ENCODE results near the gene CDKAL1. TPM values are rescaled to one million over a fixed set of nuclear protein-coding genes. Genes with fewer than 3 reads are reported as not detected.

The CDKAL1 gene
- total and polyA plus RNA-seq, 10 of the 15 experiments (the other 5 are each of a cell fraction or from before 2014, with no cell fraction given): 10.7 to 26.9 (median 17.3) TPM

DNA sequence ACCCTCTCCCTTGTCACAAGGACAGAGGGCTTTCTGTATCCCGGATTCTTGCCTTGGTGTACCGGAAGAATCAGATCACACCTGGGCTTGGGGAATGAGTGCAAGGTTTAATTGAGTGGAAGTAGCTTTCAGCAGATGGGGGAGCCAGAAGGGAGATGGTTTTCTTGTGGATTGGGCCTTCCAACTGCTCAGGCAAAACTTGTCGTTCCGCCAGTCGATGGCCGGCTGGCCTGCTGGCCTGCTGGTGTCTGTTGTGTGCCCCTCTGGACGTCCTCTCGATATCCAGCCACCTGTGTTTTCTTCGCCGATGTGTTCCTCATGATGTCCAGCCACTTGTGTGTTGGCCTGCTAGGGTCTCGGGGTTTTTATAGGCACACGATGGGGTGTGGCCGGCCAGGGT is 168.1 kb downstream of the CDKAL1 start (continued):
- TF ChIP-seq HDAC6 (IDR thresholded peaks at IDR 0.05; ENCODE audit: unreplicated experiment): no peak
- TF ChIP-seq MEF2B (IDR thresholded peaks at IDR 0.05; ENCODE audit: partially characterized antibody, poor library complexity, severe bottlenecking): no peak
- no peak for TF ChIP-seq SIX5 (IDR thresholded peaks at IDR 0.05; ENCODE audit: low read depth, low read length, severe bottlenecking)
- TF ChIP-seq, protein P1, sequence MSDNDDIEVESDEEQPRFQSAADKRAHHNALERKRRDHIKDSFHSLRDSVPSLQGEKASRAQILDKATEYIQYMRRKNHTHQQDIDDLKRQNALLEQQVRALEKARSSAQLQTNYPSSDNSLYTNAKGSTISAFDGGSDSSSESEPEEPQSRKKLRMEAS (IDR thresholded peaks at IDR 0.05; ENCODE audit: low read depth, low read length): no peak
- TF ChIP-seq ZSCAN29 (IDR thresholded peaks at IDR 0.05): no peak

GRCh38 chr6:20703049-20703448 is 168.8 kb downstream of the CDKAL1 start:
- ATAC-seq: no peak
- H3K36me3 ChIP-seq (ENCODE audit: control insufficient read depth in 2 of 2, insufficient read depth in 2 of 2, low read length in 1 of 2): no peaks in the 10 kb centered on the region; a peak in 1 of 4 replicates
- no peaks in the 10 kb centered on the region for H3K9me3 ChIP-seq (replicated peaks; ENCODE audit: control insufficient read depth, insufficient read depth, low read length)
- no peaks in the 10 kb centered on the region for H3K27me3 ChIP-seq (replicated peaks in 1 of 2; ENCODE audit: control insufficient read depth in 2 of 2, insufficient read depth in 2 of 2, low read length in 1 of 2)
- intact Hi-C loops (cut with micrococcal nuclease; ENCODE audit: unreplicated experiment) (loop anchor here (10.0 kb wide), 3 partner anchors 138 to 892 kb away; partner anchors contain the start of gene SOX4), in situ Hi-C loops (cut with MboI) (no loop called here)
- no peak overlapping the region for H3K27ac ChIP-seq (ENCODE audit: control insufficient read depth, insufficient read depth)
- peak overlapping the region; percentile 10; the same call in 1 of the 2 replicates for H2AFZ ChIP-seq (ENCODE audit: control insufficient read depth, low read depth, low read length)
- no peak overlapping the region for H3K4me2 ChIP-seq (ENCODE audit: control insufficient read depth, insufficient read depth)
- DNase-seq (ENCODE audit: low read depth, low spot score): no peak
- no TSS peak for BruUV-seq (replicated peaks)
- no peak overlapping the region for H3K4me3 ChIP-seq
- 64% methylated on average over 3 of the region's 3 CpGs for WGBS (ENCODE audit: insufficient coverage, insufficient replicate concordance, low lambda C conversion rate, missing lambda C conversion rate)
- no peak overlapping the region for H3K9ac ChIP-seq (ENCODE audit: control insufficient read depth, insufficient read depth, low read length)
- FAIRE-seq: peak; percentile 68
- no peaks in the 10 kb centered on the region; the same call in 1 of the 2 replicates for H3K79me2 ChIP-seq (ENCODE audit: control insufficient read depth, insufficient read depth, low read length)
- SMC1A ChIA-PET (ENCODE audit: uncharacterized antibody, unreplicated experiment): interaction anchor here (1.0 to 2.1 kb wide), 5 partner anchors 12 to 44 kb away, joined by 3 to 8 read pairs (median 3); no protein-coding TSS in a partner anchor
- CTCF ChIA-PET: interaction anchor here (0.7 to 1.1 kb wide), 2 partner anchors 34 to 87 kb away, joined by 3 read pairs; no protein-coding TSS in a partner anchor
- no peak for TF ChIP-seq SRF (IDR thresholded peaks at IDR 0.05; ENCODE audit: low read depth in 2 of 2, low read length in 2 of 2)
- peak; percentile 93 for TF ChIP-seq ZBTB40 (IDR thresholded peaks at IDR 0.05; ENCODE audit: borderline replicate concordance)
- no peaks in the 10 kb centered on the region for H4K20me1 ChIP-seq (ENCODE audit: control insufficient read depth, insufficient read depth)
- RAD21 ChIA-PET (ENCODE audit: unreplicated experiment): interaction anchor here (1.1 to 1.7 kb wide), 3 partner anchors 14 to 17 kb away, joined by 4 to 7 read pairs (median 4); no protein-coding TSS in a partner anchor
- POLR2A ChIA-PET: interaction anchor here (0.7 kb wide), 1 partner anchor 20 kb away, joined by 4 read pairs; no protein-coding TSS in a partner anchor
- H3K4me1 ChIP-seq (ENCODE audit: control insufficient read depth, insufficient read depth, low read length): peaks cover 6% of the 10 kb centered on the region
